ENCODE results near the gene PHF20. TPM values are rescaled to one million over a fixed set of nuclear protein-coding genes. Genes with fewer than 3 reads are reported as not detected.

Gene PHF20
- total RNA-seq, 1 donor from 2014 or later, result 37.6 TPM

DNA sequence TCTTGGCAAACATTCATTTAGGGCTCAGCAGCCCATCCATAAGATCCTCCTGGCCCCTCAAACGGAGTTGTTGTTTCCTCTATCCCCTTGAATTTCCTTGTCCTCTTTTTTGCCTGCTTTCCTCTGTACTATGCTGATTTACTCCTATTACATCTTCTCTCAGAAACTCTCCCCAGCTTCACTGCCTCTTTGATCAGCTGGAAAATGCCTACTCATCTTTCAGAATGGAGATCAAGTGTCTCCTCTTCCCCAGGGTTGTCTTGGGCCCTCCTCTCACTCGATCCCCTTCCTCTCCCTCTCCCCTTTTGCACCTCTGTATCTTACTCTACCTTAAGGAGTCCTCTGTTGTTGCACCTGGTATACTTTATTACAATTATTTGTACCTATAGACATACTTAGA, 60.2 kb downstream of the PHF20 start:
- Mint-ChIP-seq H3K27ac (no peak overlapping the region), H3K36me3 (peaks cover 24% of the 10 kb centered on the region), H3K4me1 (ENCODE audit: unreplicated experiment) (no peaks in the 10 kb centered on the region), H3K4me3 (no peak overlapping the region), H3K27me3 (no peaks in the 10 kb centered on the region), H3K9me3 (peaks cover 7% of the 10 kb centered on the region)
- no peak for DNase-seq (ENCODE audit: extremely low spot score, unreplicated experiment)
- TF ChIP-seq, protein P1, sequence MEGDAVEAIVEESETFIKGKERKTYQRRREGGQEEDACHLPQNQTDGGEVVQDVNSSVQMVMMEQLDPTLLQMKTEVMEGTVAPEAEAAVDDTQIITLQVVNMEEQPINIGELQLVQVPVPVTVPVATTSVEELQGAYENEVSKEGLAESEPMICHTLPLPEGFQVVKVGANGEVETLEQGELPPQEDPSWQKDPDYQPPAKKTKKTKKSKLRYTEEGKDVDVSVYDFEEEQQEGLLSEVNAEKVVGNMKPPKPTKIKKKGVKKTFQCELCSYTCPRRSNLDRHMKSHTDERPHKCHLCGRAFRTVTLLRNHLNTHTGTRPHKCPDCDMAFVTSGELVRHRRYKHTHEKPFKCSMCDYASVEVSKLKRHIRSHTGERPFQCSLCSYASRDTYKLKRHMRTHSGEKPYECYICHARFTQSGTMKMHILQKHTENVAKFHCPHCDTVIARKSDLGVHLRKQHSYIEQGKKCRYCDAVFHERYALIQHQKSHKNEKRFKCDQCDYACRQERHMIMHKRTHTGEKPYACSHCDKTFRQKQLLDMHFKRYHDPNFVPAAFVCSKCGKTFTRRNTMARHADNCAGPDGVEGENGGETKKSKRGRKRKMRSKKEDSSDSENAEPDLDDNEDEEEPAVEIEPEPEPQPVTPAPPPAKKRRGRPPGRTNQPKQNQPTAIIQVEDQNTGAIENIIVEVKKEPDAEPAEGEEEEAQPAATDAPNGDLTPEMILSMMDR (conservative IDR thresholded peaks at IDR 0.05), result no peak

DNA sequence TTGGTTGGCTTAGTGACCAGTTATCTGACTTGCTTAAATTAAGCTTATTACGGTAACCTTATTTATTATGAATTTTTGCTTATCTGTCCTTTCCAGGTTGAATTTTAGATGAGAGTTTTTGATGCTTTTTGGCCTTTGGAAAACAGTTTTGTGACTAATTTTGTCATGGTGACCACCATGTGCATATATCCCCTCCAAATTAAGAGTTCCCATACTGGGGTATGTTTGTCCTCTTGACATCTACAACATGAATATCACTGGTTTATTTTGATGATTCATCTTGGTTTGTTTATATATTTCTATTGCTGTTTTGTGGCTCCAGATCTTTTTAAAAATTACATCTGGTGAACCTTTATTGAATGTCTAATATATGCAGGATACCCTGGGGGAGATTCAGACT, 61.4 kb downstream of the PHF20 start:
- TF ChIP-seq, protein P1 (conservative IDR thresholded peaks at IDR 0.05), result no peak

DNA sequence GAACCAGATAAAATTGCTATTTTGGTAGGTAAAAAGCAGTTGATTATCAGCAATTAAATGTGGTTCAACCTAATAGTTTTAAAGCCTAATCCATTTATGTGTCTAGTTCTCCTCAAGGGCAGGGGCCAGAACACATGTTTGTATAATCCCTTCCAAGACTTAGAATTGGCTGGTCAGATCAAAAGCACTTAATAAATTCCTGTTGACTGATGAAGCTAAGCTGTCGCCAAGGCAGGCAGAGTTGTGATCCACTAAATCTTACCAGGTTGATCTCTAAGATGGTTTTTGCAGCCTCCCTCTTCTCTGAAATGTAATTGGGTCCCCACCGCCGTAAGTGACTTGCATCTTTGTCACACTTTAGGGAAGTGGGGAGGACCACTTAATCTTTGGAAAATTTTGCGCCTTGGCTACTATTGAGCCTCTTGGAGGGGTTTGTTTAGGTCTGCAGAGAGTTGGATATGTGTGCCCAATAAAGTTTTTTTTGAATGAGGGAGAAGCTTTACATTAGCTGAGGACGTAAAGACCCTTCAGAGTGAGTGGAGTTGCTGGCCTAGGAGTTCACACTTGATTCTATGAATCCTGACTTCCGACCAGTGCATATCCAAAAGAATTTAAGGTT, 65.9 kb downstream of the PHF20 start:
- peaks cover 23% of the 10 kb centered on the region for H3K36me3 Mint-ChIP-seq
- H3K27me3 Mint-ChIP-seq, result no peaks in the 10 kb centered on the region
- no peak overlapping the region for H3K27ac Mint-ChIP-seq
- TF ChIP-seq, protein P1 (conservative IDR thresholded peaks at IDR 0.05), result no peak
- no peak for DNase-seq (ENCODE audit: extremely low spot score, unreplicated experiment)
- H3K4me3 Mint-ChIP-seq, result no peak overlapping the region
- H3K9me3 Mint-ChIP-seq, result peaks cover 4% of the 10 kb centered on the region
- peaks cover 6% of the 10 kb centered on the region for H3K4me1 Mint-ChIP-seq (ENCODE audit: unreplicated experiment)

More for the DNA sequence above, 61.4 kb downstream of the PHF20 start:
- Mint-ChIP-seq H3K27me3 (no peaks in the 10 kb centered on the region), H3K4me1 (ENCODE audit: unreplicated experiment) (peaks cover 6% of the 10 kb centered on the region), H3K9me3 (peaks cover 7% of the 10 kb centered on the region), H3K36me3 (peaks cover 24% of the 10 kb centered on the region), H3K27ac (no peak overlapping the region), H3K4me3 (no peak overlapping the region)
- DNase-seq (ENCODE audit: extremely low spot score, unreplicated experiment), result no peak

DNA sequence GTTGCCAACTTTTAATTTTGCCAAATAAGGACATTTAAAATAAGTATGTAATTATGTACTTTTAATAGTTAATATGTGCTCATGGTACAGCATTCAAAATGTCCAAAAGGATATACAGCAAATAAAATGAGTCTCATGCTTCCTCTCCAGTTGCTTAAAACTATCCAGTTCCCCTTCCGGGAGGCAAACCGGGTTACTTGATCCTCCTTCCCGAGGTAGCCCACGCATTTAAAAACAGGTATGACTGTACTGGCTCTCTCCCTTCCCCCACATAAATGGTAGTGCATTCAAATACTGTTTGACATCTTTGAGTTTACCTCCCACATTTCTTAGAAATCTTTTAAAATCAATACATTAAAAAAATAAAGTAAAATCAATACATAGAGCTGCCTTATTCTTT, 66.4 kb downstream of the PHF20 start:
- peaks cover 6% of the 10 kb centered on the region for H3K4me1 Mint-ChIP-seq (ENCODE audit: unreplicated experiment)
- peaks cover 6% of the 10 kb centered on the region for H3K9me3 Mint-ChIP-seq
- H3K36me3 Mint-ChIP-seq, result peaks cover 26% of the 10 kb centered on the region
- no peak for DNase-seq (ENCODE audit: extremely low spot score, unreplicated experiment)
- no peaks in the 10 kb centered on the region for H3K27me3 Mint-ChIP-seq
- TF ChIP-seq, protein P1 (conservative IDR thresholded peaks at IDR 0.05), result no peak
- H3K4me3 Mint-ChIP-seq, result no peak overlapping the region
- no peak overlapping the region for H3K27ac Mint-ChIP-seq

DNA sequence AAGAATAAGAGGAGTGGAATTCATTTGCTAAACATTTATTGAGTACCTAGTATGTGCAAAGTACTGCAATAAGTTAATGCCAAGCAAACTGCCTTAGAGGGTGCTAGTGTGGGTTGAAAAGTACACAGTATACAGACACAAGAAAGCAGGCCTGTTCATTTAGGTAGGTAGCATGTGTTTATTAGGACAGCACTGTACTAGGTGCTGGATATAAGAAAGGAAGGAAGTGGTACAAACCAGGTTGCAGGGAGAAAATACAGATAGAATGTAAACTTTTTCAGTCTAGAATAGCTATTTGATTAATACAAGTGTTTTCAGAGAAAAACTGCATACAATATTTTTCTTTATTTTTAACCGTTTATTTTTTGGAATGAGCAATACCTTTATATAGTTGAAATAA, 68.1 kb downstream of the PHF20 start:
- Mint-ChIP-seq H3K27me3 (no peaks in the 10 kb centered on the region), H3K36me3 (peaks cover 33% of the 10 kb centered on the region), H3K4me1 (ENCODE audit: unreplicated experiment) (peaks cover 6% of the 10 kb centered on the region), H3K4me3 (no peak overlapping the region), H3K9me3 (peaks cover 6% of the 10 kb centered on the region), H3K27ac (no peak overlapping the region)
- TF ChIP-seq, protein P1 (conservative IDR thresholded peaks at IDR 0.05), result no peak
- no peak for DNase-seq (ENCODE audit: extremely low spot score, unreplicated experiment)
